Measurements from ENCODE around the gene TANGO2. TPM values are rescaled to one million over a fixed set of nuclear protein-coding genes. Genes with fewer than 3 reads are reported as not detected.

Gene TANGO2
- total RNA-seq, 4 donors from 2014 or later: 24.3 to 46.7 (median 37.5) TPM

DNA sequence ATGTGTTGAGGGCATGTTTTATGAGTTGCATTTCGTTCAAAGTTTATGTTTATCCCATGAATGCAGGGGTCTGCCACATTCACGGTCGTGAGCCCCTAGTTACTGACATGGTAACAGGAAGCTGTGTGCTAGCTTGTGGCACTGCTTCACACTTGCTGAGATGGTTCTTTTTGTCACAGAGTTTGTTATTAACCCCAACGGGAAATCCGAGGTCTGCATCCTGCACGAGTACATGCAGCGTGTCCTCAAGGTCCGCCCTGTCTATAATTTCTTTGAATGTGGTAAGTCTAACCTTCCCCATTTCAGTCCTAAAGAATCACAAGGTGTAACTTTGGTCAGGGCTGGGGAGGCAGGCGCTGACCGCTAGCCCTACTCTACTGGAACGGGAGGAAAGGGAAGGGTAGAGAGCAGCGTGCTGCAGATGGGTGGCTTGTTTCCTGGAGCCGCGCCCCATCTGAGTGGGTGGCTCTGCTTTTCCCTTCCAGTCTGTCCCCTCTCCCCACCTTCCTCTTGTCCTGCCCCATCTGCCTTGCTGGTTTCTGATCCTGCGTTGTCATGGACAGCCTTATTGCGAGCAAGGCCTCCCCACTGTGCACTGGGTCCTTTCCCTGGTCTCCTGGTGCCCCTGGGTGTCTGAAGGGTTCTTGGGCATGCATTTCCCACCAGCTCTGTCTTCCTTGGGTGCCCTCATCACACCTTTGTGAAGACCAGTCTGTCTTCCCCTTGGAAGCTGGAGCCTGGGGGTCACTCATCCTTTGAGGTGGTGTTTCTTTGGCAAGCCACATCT lies 71.0 kb downstream of the TANGO2 start:
- TF ChIP-seq, protein P1, sequence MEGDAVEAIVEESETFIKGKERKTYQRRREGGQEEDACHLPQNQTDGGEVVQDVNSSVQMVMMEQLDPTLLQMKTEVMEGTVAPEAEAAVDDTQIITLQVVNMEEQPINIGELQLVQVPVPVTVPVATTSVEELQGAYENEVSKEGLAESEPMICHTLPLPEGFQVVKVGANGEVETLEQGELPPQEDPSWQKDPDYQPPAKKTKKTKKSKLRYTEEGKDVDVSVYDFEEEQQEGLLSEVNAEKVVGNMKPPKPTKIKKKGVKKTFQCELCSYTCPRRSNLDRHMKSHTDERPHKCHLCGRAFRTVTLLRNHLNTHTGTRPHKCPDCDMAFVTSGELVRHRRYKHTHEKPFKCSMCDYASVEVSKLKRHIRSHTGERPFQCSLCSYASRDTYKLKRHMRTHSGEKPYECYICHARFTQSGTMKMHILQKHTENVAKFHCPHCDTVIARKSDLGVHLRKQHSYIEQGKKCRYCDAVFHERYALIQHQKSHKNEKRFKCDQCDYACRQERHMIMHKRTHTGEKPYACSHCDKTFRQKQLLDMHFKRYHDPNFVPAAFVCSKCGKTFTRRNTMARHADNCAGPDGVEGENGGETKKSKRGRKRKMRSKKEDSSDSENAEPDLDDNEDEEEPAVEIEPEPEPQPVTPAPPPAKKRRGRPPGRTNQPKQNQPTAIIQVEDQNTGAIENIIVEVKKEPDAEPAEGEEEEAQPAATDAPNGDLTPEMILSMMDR (IDR thresholded peaks at IDR 0.05; ENCODE audit: low read depth): no peak

DNA sequence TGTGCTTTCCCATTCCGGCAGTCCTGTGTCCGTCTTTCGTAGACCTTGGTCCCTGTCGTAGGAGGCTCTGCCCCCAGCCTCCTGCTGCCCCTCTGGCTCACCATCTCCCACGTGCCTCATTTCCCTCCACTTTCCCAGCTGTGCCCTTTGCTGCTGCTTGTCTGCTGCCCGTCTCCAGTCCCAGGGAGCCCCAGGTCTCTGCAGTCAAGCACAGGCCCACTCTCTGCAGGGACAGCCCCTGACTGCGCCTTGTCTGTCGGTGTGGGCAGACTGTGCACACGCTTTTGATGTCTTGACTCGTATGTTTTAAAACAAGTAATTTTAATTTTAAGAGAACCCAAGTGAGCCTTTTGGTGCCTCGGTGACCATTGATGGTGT lies 71.6 kb downstream of the TANGO2 start:
- TF ChIP-seq, protein P1 (IDR thresholded peaks at IDR 0.05; ENCODE audit: low read depth): no peak

GRCh38 chr22:20093418-20094196 lies 72.7 kb downstream of the TANGO2 start:
- TF ChIP-seq, protein P1 (IDR thresholded peaks at IDR 0.05; ENCODE audit: low read depth): no peak

GRCh38 chr22:20094197-20094807 lies 73.4 kb downstream of the TANGO2 start:
- TF ChIP-seq, protein P1 (IDR thresholded peaks at IDR 0.05; ENCODE audit: low read depth): no peak

- TF ChIP-seq, protein P1 (IDR thresholded peaks at IDR 0.05; ENCODE audit: low read depth): no peak
Measured at GRCh38 chr22:20095521-20095920, 74.6 kb downstream of the TANGO2 start.

DNA sequence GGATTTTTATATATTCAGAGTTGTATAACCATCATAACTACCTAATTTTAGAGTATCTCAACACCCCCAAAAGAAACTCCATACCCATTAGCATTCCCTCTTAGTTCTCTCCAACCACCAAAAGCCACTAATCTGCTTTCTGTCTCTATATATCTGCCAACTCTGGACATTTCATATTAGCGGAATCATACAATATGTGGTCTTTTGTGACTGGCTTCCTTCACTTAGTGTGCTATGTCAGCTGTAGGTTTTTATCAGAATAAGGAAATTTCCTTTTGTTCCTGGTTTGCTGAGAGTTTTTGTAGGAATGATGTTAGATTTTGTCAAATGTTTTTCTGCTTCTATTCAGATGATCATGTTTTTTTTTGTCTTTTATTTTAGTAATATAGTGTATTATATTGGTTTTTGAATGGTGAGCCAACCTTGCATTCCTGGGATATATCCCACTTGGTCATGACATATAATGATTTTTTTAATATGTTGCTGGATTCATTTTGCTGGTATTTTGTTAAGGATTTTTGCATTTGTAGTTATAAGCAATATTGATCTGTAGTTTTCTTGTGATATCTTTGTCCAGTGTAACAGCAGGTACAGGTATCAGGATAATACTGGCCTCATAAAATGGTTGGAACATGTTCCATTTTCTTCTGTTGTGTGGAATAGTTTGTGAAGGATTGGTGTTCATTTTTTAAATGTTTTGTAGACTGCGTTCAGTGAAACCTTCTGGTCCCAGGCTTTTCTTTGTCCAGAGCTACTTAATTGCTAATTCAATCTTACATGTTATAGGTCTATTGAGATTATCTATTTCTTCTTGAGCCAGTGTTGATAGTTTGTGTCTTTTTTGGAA lies 75.9 kb downstream of the TANGO2 start:
- TF ChIP-seq, protein P1 (IDR thresholded peaks at IDR 0.05; ENCODE audit: low read depth): no peak
